Keratinocyte (primary cell): Measurements from ENCODE around the gene GNG2.

ENCODE experiments used
- CTCF ChIP-seq, 3 experiments: IDR thresholded peaks in 1 of 3; conservative IDR thresholded peaks in 1 of 3; optimal IDR thresholded peaks in 1 of 3; 2 replicates in 2 of 3; 3 replicates in 1 of 3; pipeline versions ENCODE3 to v1.5.1; 2011; ENCODE audit warnings: low read length in 3 of 3, mild to moderate bottlenecking in 3 of 3, moderate library complexity in 2 of 3, control low read depth in 1 of 3, inconsistent platforms in 1 of 3; ENCODE audit not compliant: insufficient read depth in 2 of 3; ENCODE audit errors: extremely low read depth in 1 of 3
- EZH2 ChIP-seq: IDR thresholded peaks from one replicate; pipeline ENCODE4 v1.6.1; 2012; ENCODE audit warnings: inconsistent platforms, mild to moderate bottlenecking, low read length, moderate library complexity

DNA sequence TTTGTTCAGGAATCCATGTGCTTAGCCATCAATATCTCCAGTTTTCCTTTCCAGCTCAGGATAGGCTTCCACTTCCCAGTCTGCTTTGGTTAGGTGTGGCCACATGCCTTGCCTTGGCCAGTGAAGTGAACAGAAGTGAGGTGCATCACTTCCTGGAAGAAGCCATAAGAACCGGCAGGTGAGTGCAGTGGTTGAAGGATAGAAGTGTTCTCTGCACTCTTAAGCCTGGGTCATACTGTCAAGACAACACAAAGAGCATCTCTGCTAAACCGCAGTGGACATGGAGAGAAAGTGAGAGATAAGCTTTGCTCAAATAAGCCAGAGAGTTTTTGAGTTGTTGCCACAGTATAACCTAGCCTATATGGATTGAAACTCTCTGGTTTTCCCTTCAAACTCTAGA, 11.4 kb downstream of the GNG2 start:
- TF ChIP-seq CTCF (optimal IDR thresholded peaks at IDR 0.05 in 1 of 3, IDR thresholded peaks at IDR 0.05 in 1 of 3, conservative IDR thresholded peaks at IDR 0.05 in 1 of 3; ENCODE audit: extremely low read depth in 1 of 3, insufficient read depth in 2 of 3, low read length in 3 of 3), result no peak
- no peak for TF ChIP-seq EZH2
